SK-N-SH treated with all-trans-retinoic acid at 6 μM for 48 hours (cell line): ENCODE data around the gene INHBC.

Source experiments
- GLIS3 ChIP-seq: fragments of 250-450 bp; sonication (Bioruptor Pico); IDR thresholded peaks from 2 replicates; pipeline ENCODE4 v1.5.0; 2020; ENCODE audit warnings: mild to moderate bottlenecking, moderate library complexity
- TF ChIP-seq, protein P1 (sequence below): fragments of 250-450 bp; sonication (Bioruptor Pico); IDR thresholded peaks from 2 replicates; pipeline ENCODE4 v1.5.1; 2020; ENCODE audit warnings: low read depth, mild to moderate bottlenecking, moderate library complexity
- TF ChIP-seq, protein P2 (sequence below): fragments of 250-450 bp; sonication (Bioruptor Pico); IDR thresholded peaks from 2 replicates; pipeline ENCODE4 v1.8.0; 2020; ENCODE audit warnings: mild to moderate bottlenecking, moderate library complexity, borderline replicate concordance

DNA sequence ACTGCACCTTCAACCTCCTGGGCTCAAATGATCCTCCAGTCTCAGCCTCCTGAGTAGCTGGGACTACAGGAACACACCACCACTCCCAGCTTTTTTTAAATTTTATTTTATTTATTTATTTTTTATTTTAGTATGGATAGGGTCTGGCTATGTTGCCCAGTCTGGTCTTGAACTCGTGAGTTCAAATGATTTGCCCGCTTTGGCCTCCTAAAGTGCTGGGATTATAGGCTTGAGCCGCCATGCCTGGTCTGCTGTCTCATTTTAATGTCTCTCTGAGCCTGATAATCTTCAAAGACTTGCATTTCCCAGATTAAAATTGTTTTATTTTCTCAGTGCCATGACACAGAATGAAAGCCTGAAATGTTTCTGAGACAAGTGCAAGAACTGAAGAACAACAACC, 1.2 kb upstream of the INHBC start:
- TF ChIP-seq, protein P1, sequence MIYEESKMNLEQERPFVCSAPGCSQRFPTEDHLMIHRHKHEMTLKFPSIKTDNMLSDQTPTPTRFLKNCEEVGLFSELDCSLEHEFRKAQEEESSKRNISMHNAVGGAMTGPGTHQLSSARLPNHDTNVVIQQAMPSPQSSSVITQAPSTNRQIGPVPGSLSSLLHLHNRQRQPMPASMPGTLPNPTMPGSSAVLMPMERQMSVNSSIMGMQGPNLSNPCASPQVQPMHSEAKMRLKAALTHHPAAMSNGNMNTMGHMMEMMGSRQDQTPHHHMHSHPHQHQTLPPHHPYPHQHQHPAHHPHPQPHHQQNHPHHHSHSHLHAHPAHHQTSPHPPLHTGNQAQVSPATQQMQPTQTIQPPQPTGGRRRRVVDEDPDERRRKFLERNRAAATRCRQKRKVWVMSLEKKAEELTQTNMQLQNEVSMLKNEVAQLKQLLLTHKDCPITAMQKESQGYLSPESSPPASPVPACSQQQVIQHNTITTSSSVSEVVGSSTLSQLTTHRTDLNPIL (CRISPR knock-in tag) = no peak
- TF ChIP-seq, protein P2, sequence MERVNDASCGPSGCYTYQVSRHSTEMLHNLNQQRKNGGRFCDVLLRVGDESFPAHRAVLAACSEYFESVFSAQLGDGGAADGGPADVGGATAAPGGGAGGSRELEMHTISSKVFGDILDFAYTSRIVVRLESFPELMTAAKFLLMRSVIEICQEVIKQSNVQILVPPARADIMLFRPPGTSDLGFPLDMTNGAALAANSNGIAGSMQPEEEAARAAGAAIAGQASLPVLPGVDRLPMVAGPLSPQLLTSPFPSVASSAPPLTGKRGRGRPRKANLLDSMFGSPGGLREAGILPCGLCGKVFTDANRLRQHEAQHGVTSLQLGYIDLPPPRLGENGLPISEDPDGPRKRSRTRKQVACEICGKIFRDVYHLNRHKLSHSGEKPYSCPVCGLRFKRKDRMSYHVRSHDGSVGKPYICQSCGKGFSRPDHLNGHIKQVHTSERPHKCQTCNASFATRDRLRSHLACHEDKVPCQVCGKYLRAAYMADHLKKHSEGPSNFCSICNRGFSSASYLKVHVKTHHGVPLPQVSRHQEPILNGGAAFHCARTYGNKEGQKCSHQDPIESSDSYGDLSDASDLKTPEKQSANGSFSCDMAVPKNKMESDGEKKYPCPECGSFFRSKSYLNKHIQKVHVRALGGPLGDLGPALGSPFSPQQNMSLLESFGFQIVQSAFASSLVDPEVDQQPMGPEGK (CRISPR knock-in tag) = no peak
- TF ChIP-seq GLIS3 (CRISPR knock-in tag) = no peak
